Kidney glomerular epithelial cell (primary cell): ENCODE data around the gene SORCS1.

ENCODE experiments used
- DNase-seq: peaks from one replicate; lab custom pipeline; 2025; lab: John Stamatoyannopoulos, UW

SORCS1 gene

DNA sequence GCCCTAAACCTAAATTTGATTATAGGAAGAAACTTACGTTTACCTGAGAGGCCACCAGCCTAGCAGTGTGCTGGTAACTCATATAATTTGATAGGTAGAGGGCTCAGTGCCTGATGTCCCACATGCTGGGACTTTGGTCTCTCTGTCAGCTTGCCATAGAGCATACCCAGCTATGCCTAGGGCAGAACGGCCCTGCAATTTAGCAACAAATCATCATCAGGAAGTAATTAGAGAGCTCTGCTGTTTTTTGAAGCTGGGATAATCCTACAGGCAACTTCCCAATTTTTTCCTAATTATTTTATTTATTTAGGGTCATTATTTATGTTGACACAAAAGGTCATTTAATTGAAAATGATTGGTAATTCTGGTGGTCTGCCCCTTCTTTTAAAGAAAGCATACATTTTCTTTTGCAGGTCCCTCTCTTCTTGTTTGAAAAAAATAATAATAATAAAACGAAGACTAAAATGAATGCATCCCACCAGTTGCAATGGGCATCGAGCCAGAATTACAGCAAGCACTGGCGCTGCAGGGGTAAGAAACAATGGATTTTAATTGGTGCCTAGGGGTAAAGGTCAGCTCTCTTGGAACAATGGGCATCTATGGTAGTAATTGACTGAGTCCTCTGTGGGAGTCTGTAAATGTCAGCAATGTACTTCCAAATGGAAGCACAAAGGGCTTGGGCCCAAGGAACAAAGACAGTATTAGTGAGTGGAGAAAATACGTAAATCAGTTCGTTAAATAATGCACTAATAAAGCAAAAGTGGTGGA lies 348.0 kb downstream of the SORCS1 start:
- DNase-seq, result no peak

DNA sequence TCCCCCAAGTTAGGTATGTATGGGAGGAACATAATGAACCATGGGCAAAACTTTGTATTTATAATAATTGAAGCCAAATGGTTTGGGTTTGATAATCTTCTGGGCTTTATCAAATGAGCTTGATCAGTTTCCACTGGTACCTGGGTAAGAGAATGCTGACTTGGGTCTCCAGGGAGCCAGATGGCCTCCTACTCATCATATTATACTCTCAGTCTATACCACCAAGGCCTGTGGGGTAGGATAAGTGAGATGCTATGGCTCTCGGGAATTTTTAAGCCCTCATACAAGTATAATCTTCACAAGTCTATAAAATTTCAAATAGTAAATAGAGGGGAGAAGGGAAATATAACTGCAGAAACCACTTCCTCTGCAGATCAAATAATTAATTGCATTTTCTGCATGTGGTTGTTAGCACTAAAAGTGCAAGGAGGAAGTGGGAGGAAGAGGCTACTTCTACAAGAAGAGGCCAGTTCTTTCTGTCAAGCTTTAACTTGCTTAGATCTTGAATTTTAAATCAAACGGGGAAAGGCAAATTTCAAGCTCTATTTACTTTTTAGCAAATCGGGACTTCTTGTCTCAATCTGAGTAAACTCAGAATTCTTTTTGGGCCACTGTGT lies 349.0 kb downstream of the SORCS1 start:
- DNase-seq, result no peak

DNA sequence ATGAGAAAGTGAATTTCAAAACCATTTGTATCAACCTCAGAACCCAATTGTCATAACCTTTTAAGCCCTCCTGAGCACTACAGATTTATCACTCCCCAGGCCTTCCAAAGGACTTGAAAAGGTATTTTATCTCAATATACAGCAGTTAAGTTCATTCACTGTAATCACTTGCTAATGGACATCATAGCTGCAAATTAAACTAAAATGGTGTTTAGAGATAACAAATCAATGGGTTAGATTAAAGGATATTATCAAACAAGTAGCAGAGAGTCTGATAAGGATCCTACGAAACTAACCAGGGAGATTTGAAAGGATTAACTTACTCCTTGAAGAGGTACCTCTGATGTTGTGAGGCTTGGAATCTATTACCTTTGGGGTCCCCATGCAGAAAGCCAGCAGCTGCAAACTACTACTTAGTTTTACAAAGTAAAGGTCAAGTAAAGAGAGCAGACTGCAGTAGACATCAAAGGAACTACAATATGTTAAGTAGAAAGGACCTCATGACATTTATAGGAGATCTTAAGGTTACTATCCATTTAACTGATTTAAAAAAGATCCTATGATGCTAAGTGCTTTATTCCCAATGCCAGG lies 359.4 kb downstream of the SORCS1 start:
- DNase-seq, result no peak

DNA sequence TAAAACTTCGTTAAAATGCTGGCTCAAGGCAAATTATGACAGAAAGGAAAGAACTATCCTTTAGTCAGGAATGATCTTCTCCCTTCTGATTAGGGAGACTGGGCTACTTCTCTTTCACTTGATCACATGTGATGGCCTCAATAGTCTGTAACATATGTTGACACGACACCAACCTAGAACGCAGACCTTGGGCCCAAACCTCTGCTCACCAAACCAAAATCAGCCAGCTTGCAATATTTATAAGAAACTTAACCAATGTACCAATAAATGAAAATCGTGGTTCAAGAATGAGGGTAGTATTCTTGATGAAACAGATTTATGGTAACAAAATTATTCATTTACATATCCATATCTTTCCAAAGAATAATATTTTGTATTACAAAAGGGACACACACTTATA lies 361.6 kb downstream of the SORCS1 start:
- DNase-seq, result no peak

DNA sequence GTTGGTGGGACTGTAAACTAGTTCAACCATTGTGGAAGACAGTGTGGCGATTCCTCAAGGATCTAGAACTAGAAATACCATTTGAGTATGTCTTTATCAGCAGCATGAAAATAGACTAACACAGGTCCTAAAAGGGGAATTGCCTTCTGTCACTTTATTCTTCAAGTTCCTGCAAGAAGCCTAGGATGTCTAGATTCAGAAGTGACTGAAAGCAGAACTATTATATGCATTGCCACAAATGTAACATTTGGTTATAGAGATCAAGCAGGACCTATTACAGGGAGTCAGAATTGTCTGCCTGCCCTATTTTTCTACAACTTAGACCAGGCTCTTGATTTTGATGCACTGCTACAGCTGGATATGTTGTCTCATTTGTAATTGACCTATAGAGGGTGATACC lies 364.7 kb downstream of the SORCS1 start:
- no peak for DNase-seq

DNA sequence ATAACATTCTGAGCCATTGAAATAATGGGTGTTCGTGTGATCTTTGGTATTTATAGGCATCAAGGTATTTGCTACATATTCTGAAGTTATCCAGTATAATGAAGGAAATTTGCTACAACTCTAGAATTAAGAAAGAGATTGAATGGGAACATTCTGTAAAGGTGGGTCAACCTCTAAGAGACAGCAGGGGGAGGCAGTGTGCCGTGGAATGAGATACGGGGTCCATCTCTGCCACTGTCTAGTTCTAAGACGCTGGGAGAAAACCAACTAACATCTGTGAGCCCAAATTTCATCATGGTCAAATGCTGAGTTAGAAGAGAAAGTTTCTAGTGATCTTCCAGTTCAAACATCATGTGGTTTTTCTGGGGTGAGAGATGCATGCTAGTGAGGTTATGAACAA lies 368.9 kb downstream of the SORCS1 start:
- DNase-seq, result no peak

DNA sequence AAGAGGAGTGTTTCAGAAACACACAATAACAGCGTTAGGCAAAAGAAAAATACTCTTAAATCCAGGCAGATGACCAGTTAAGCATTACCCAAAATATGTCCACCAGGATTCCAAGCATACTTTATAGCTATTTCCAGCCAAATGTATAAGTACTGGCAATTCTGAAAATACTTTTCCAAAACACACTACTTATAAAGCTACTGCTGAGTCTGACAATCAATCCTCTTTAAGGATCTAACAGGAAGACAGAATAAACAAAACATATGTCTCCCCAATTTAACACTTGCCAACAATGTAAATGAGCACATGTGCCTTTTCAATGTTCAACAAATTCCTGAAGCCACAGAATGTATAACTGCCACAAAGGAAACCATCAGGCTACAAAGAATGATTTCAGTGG lies 370.9 kb downstream of the SORCS1 start:
- DNase-seq, result no peak

DNA sequence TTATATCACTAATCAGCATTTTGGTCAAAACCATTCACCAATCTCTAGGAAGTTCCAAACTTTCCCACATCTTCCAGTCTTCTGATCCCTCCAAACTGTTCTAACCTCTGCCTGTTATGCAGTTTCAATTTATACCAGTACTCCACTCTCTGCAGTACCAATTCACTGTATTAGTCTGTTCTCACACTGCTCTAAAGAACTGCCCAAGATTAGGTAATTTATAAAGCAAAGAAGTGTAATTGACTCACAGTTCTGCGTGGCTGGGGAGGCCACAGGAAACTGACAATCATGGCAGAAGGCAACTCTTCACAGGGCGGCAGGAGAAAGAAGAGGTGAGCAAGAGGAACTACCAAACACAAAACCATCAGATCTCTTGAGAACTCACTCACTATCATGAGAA lies 374.9 kb downstream of the SORCS1 start:
- no peak for DNase-seq

DNA sequence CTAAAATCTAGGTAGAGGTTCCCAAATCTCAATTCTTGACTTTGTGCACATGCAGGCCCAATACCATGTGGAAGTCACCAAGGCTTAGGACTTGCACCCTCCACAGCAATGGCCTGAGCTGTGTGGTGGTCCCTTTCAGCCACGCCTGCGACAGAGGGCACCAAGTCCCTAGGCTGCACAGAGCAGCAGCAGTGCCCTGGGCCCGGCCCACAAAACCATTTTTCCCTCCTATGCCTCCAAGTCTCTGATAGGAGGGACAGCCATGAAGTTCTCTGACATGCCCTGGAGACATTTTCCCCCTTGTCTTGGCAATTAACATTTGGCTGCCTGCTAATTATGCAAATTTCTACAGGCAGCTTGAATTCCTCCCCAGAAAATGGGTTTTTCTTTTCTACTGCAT lies 375.5 kb downstream of the SORCS1 start:
- DNase-seq, result no peak

DNA sequence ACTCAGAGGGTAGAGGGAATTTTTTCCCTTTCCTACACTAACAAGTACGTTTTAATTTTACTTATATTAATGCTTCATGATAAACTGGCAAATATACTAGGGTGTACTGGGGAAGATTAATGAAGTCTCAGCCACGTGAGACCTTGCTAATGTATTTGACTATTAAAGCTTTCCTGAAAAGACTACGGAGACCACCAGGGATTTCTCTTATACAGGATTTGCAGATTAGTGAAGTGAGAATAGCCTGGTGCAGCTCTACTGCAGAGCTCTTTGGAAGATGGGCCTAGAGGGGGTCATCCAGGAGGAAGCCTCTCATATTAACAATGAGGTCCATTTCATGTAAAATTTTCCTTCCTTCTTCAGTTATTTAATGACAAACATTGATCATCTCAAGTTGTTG lies 379.0 kb downstream of the SORCS1 start:
- DNase-seq, result no peak

DNA sequence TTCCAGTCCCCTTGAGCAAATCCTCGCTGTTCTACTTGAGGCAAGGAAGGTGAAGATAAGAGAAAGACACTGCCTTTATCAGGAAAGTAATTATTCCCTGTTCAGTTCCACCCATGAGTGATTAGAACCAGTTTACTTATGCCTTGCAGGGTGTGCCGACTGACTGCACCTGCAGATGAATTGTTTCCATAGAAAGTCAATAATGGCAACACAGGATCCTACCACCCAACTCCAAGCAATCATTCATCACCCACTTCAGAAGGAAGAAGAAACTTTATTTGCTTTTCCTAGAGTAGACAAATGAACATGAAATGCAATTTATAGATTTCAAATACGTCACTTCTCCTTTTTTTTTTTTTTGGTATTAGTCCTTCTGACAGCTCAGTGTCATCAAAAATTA lies 383.9 kb downstream of the SORCS1 start:
- no peak for DNase-seq

DNA sequence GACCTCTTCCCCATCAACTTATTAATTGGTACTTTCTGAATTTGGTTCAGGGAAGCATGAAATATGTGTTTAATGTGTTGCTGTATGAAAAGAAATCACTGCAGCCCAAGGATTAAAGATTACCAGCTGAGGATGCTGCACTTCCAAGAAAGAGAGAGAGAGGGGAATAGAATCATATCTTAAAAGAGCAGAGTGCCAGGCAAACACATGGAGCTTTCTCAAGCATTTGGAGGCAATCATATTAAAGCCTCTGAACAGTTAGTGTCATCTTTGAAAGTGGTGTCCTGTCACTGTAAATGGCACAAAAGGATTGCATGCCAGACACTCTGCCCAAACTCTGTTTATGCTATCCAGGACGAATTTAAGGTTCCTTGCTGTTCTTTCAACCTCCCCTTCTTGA lies 386.7 kb downstream of the SORCS1 start:
- DNase-seq, result no peak

DNA sequence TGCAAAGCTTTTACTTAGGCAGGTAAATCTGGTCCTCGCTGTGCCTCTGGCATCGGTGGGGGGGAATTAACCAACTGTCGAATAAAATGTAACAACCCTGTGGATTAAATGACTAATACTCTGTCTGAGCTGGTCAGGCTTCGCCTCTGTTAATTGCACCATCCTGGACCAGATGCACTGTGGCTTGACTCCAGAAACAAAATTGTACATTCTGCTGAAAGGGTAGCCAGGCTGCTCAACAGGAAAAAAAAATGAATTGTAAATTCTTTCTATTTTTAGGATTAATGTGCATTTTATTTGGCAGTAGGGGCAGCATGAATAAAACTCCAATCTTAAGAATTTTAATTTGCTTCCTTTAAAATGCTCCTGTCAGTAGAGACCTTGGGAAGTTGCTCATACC lies 389.4 kb downstream of the SORCS1 start:
- no peak for DNase-seq

DNA sequence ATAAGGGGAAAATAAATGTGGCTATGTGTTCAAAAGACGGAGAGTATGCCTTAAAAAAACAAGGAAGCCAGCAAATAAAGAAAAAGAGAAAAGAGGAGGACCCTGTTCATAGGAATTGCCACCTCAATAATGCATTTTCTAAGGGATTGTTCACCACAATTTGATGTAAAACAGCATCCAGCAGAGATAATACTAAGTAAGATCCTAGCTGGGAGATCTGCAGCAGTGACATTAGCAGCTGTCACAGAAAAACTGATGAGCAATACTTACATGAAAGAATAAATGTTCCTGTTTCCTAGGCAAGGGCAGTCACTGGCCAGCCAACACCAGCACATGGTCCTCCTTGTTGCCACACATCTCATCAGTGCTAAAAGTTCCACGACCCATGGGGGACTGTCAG lies 391.5 kb downstream of the SORCS1 start:
- DNase-seq, result no peak

DNA sequence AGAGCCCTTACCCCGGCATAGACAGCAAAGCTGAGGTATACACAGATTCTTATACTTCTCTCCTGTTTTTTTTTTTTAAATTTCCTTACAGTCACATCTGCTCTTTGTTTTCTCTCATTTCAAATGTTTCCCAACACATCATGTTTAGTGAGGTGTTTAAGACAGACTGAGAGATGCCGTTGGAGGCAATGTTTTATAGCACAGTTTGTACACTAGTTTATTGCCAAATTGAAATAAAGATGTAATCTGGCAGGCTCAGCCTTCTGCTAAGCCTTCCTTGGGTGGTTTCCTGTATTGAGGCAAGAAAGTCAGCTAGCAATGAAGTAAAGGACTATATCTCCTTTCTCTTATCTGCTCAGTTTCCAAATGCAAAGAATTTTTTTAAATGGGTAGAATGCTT lies 393.4 kb downstream of the SORCS1 start:
- no peak for DNase-seq

DNA sequence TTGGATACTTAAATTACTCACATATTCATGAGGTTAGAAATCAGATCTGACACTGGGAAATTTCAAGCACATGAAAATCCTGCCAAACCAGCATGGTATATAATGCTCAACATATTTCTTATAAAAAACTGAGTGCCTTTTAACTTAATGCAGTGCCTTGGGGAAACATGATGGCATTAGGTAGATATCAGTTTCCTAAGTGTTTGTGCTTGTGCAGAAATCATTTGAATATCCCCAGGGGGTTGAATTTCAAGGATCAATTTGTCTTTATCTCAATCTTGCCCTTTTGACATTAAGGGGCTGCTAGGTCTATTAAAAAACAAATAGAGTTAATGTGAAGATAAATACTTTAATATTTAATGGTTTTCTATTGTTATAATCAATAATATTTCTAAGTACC lies 396.3 kb downstream of the SORCS1 start:
- DNase-seq, result no peak

DNA sequence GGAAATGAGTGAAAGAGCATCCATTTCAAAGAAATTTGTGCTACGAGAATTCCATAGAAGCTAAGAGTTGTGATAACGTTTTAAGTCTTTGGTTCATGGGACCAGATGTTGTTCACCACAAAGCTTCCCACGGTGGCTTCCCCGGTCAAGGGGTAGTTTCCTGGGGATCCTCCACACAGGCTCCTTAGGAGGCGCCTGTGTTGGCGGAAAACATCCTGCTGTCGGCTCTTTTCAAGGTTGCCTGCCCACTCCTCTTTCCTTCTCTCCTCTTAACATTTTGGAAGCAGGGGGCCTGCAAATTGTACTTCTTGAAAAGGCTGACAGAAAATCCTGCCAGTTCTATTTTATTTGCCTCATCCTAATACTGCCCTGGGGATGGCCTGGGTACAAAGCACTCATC lies 398.6 kb downstream of the SORCS1 start:
- no peak for DNase-seq

DNA sequence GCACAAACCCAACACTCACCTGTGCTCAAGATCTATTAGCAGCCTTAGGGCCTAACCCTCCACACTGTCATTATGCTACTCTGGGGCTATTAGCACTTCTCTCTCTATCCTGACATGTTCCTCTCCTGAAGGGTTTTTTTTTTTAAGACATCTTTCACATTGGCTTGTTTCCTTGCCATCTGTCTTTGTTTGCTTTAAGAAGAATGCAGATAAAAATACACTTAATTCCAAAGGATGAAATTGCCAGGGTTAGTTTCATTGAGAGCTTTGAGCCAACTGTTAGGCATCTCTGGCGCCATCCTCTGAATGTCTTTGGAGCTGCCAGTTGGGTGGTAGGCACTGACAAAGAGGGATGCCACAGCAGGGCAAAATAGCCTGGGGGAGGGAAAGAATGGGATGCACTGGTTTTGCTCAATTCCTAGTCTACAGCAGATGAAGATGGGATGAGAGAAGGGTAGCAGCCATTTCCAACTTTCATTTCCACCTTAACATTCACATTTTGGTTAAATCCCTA lies 399.2 kb downstream of the SORCS1 start:
- no peak for DNase-seq

DNA sequence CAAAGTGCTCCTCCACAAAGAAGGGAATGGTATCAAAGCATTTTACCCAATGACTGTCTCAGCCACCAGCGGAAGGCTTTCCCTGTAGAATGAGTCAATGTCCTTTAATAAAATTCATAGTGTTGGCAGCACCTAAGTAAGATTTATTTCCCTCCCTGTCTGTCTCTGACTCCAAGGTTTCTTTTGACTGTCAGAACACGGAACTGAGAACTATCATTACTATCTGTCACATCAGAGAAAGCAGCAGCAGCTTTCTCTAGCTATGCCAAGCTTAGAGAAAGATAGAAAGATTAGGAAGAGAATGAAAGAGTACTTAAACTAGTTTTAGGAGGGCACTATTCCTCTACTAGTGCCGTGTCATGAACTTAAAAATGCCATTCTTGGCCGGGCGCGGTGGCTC lies 400.1 kb downstream of the SORCS1 start:
- no peak for DNase-seq

DNA sequence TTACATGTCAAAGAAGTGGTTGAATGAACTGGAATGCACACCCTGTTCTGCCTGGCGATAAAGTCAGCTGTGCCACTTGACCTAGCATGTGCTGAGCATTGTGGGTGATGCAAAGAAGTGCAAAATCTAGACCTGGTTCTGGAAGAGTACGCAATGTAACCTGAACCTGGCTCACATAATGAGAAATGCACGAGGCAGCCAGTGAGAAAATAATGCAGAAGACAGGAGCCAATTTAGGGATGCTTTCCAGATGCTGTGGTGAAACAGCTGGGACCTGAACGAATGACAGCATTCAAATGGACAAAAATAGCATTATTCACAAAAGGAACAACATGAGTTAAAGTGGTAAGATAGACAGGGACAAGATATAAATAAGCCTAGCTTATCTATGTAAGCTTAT lies 402.6 kb downstream of the SORCS1 start:
- DNase-seq, result no peak

DNA sequence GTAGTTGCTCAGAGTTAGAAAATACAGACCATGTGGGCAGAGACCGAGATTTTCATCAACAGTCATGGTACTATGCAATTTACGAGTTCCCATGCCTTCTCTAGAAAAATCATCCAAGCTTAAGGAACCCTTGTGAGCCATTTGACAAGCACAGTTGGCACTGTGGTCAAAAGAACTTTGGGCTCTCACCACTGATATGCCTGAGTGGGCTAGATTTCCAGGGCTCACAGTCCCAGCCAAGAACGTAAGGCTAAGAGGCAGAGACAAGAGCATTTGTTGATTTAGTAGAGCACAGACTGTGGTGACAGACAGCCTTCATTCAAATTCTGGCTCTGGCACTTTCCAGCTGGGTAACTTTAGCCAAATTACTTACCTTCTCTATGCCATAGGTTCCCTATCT lies 407.0 kb downstream of the SORCS1 start:
- no peak for DNase-seq

DNA sequence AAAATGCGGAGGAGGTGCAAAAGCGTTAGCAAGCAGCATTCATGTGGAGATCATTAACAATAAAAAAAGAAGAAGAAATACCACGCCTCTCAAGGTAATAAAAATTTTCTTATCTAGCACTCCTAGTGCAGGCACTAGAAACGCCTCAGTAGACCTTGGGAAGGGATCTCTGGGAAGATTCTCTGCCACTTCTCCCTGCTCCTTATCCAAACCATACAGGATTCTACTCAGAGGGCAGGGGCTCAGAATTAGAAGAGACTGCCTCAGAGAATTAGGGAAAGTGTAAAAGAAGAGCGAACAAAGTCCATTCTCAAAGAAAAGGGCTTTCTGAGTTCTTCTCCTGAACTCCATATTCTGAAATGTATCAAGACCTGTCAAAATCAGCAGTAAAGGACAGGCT lies 413.4 kb downstream of the SORCS1 start:
- DNase-seq, result no peak

DNA sequence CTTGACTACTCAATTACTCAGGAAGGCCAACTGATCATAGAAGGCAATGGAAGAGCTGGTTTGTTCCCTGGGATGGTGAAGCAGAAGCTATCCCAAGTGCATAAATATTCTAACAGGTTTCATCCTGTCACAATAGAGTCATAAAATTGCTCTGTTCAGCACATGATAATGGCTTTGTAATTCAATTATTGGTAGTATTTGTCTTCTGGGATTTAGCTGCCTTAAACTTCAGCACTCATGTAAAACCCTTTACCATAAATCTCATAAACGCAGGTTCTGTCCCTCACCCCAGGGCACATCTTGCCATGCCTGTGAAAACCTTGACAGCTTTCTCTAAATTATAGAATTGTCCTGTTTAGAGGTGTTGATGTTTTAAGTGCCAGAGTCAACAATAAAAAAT lies 417.6 kb downstream of the SORCS1 start:
- DNase-seq, result no peak
